ENCODE measurements around the gene RPL13A. TPM values are rescaled to one million over a fixed set of nuclear protein-coding genes. Genes with fewer than 3 reads are reported as not detected.

The RPL13A gene
- total RNA-seq, 2 experiments from 2014 or later: 2,999 to 8,461 TPM

DNA sequence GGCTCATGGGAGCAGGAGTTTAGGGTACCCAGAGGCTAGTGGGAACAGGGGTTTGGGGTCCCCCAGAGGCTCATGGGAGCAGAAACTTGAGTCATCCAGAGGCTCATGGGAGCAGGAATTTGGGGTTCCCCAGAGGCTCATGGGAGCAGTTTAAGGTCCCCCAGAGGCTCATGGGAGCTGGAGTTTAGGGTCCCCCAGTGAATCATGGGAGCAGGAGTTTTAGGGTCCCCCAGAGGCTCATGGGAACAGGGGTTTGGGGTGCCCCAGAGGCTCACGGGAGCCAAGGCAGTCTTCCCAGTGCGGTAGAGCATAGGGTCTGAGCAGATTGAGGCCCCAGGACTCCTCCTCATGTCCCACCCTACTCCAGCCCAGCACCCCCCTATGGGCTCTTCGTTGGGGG lies 22.0 kb upstream of the RPL13A start:
- intact Hi-C loops (cut with micrococcal nuclease; ENCODE audit: unreplicated experiment): no loop called here
- Histone ChIP-seq H3K36me3 (ENCODE audit: insufficient read depth, low read length) (peaks cover 48% of the 10 kb centered on the region), H3K79me2 (ENCODE audit: insufficient read depth, low read depth, low read length) (no peaks in the 10 kb centered on the region), H3K9me2 (ENCODE audit: insufficient read depth, low read length) (no peaks in the 10 kb centered on the region), H3K27ac (ENCODE audit: low read depth, low read length, poor library complexity, severe bottlenecking) (no peak overlapping the region), H3K9me3 (ENCODE audit: low read length) (no peaks in the 10 kb centered on the region), H3K4me3 (ENCODE audit: low read depth, low read length, poor library complexity, severe bottlenecking) (no peak overlapping the region), H3K4me2 (ENCODE audit: low read length) (no peak overlapping the region), H2AFZ (ENCODE audit: low read length) (no peak overlapping the region), H3K4me1 (ENCODE audit: insufficient read depth, low read length, poor library complexity, severe bottlenecking) (peaks cover 16% of the 10 kb centered on the region), H4K20me1 (ENCODE audit: insufficient read depth, low read length) (no peaks in the 10 kb centered on the region)
- CTCF ChIA-PET (ENCODE audit: unreplicated experiment): no interaction called here
- no peak for DNase-seq (ENCODE audit: low spot score)
- TF ChIP-seq, protein P1, sequence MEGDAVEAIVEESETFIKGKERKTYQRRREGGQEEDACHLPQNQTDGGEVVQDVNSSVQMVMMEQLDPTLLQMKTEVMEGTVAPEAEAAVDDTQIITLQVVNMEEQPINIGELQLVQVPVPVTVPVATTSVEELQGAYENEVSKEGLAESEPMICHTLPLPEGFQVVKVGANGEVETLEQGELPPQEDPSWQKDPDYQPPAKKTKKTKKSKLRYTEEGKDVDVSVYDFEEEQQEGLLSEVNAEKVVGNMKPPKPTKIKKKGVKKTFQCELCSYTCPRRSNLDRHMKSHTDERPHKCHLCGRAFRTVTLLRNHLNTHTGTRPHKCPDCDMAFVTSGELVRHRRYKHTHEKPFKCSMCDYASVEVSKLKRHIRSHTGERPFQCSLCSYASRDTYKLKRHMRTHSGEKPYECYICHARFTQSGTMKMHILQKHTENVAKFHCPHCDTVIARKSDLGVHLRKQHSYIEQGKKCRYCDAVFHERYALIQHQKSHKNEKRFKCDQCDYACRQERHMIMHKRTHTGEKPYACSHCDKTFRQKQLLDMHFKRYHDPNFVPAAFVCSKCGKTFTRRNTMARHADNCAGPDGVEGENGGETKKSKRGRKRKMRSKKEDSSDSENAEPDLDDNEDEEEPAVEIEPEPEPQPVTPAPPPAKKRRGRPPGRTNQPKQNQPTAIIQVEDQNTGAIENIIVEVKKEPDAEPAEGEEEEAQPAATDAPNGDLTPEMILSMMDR (conservative IDR thresholded peaks at IDR 0.05; ENCODE audit: low read length): no peak
- no peak for TF ChIP-seq EZH2phosphoT487 (IDR thresholded peaks at IDR 0.05; ENCODE audit: borderline replicate concordance, low read depth, low read length)
- BruUV-seq (replicated peaks): no TSS peak
- POLR2A ChIA-PET: interaction anchor here (0.6 kb wide), 1 partner anchor 36 kb away, joined by 10 read pairs; no protein-coding TSS in a partner anchor

DNA sequence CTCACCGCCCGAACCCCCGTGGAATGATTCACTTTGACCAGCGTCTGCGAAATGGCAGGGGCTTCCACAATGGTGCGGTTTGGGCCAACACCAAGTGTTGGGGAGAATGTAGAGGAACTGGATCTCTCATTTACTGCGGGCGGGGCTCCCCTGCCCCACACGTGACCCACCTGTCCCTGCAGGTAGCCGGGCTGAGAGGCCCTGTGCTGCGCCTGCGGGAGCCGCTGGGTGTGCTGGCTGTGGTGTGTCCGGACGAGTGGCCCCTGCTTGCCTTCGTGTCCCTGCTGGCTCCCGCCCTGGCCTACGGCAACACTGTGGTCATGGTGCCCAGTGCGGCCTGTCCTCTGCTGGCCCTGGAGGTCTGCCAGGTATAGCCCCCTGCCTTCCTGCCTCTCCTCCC lies 19.2 kb upstream of the RPL13A start:
- Histone ChIP-seq H3K4me2 (ENCODE audit: low read length) (no peak overlapping the region), H4K20me1 (ENCODE audit: insufficient read depth, low read length) (no peaks in the 10 kb centered on the region), H3K4me3 (ENCODE audit: low read depth, low read length, poor library complexity, severe bottlenecking) (no peak overlapping the region), H3K79me2 (ENCODE audit: insufficient read depth, low read depth, low read length) (no peaks in the 10 kb centered on the region), H3K27ac (ENCODE audit: low read depth, low read length, poor library complexity, severe bottlenecking) (no peak overlapping the region), H3K36me3 (ENCODE audit: insufficient read depth, low read length) (peaks cover 53% of the 10 kb centered on the region), H3K4me1 (ENCODE audit: insufficient read depth, low read length, poor library complexity, severe bottlenecking) (peaks cover 23% of the 10 kb centered on the region), H2AFZ (ENCODE audit: low read length) (no peak overlapping the region), H3K9me3 (ENCODE audit: low read length) (no peaks in the 10 kb centered on the region), H3K9me2 (ENCODE audit: insufficient read depth, low read length) (no peaks in the 10 kb centered on the region)
- DNase-seq (ENCODE audit: low spot score): no peak
- no TSS peak for BruUV-seq (replicated peaks)
- CTCF ChIA-PET (ENCODE audit: unreplicated experiment): no interaction called here
- intact Hi-C loops (cut with micrococcal nuclease; ENCODE audit: unreplicated experiment): no loop called here
- POLR2A ChIA-PET: no interaction called here
- no peak for TF ChIP-seq EZH2phosphoT487 (IDR thresholded peaks at IDR 0.05; ENCODE audit: borderline replicate concordance, low read depth, low read length)
- TF ChIP-seq, protein P1 (conservative IDR thresholded peaks at IDR 0.05; ENCODE audit: low read length): no peak

DNA sequence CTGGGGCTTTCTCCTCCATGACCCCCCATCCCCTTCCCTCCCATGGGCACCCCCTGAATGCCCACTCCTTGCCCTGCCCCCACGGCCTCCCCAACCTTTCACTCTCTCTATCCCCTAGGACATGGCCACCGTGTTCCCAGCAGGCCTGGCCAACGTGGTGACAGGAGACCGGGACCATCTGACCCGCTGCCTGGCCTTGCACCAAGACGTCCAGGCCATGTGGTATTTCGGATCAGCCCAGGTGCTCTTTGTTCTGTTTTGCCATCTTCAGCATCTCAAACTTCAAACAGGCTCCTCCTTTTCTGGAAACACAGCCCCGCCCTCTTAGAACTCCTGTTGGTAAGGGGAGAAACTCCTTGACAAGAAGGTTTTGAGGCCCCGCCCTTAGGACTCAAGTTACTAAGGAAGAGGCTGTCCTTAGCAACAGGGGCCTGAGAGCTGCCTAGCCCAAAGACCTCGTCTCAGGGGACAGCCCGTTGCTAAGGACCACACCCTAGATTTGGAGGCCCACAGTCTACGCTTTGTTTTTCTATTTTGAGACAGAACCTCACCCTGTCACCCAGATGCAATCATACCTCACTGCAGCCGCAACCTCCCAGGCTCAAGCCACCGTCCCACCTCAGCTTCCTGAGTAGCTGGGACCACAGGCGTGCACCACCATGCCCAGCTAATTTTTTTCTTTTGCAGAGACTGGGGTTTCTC lies 18.5 kb upstream of the RPL13A start:
- peak; percentile 58 for DNase-seq (ENCODE audit: low spot score)
- Histone ChIP-seq H3K9me2 (ENCODE audit: insufficient read depth, low read length) (no peaks in the 10 kb centered on the region), H4K20me1 (ENCODE audit: insufficient read depth, low read length) (no peaks in the 10 kb centered on the region), H3K79me2 (ENCODE audit: insufficient read depth, low read depth, low read length) (no peaks in the 10 kb centered on the region), H2AFZ (ENCODE audit: low read length) (no peak overlapping the region), H3K4me2 (ENCODE audit: low read length) (no peak overlapping the region), H3K27ac (ENCODE audit: low read depth, low read length, poor library complexity, severe bottlenecking) (no peak overlapping the region), H3K36me3 (ENCODE audit: insufficient read depth, low read length) (peaks cover 53% of the 10 kb centered on the region), H3K4me1 (ENCODE audit: insufficient read depth, low read length, poor library complexity, severe bottlenecking) (peaks cover 29% of the 10 kb centered on the region), H3K4me3 (ENCODE audit: low read depth, low read length, poor library complexity, severe bottlenecking) (no peak overlapping the region), H3K9me3 (ENCODE audit: low read length) (no peaks in the 10 kb centered on the region)
- POLR2A ChIA-PET: no interaction called here
- TF ChIP-seq, protein P1 (conservative IDR thresholded peaks at IDR 0.05; ENCODE audit: low read length): no peak
- TF ChIP-seq EZH2phosphoT487 (IDR thresholded peaks at IDR 0.05; ENCODE audit: borderline replicate concordance, low read depth, low read length): no peak
- no TSS peak for BruUV-seq (replicated peaks)
- intact Hi-C loops (cut with micrococcal nuclease; ENCODE audit: unreplicated experiment): no loop called here
- CTCF ChIA-PET (ENCODE audit: unreplicated experiment): no interaction called here
